Liver (tissue), 9 donors: ENCODE measurements around the gene CCDC61. TPM values are rescaled to one million over a fixed set of nuclear protein-coding genes. Genes with fewer than 3 reads are reported as not detected.

ENCODE experiments used
- DNase-seq: peaks from one replicate; pipeline ENCODE4 v3.0.0-alpha.2; 2017; ENCODE audit warnings: low spot score
- H3K27ac ChIP-seq, 2 donors: one replicate each; pipeline ENCODE4 v1.7.0; 2013; ENCODE audit warnings: inconsistent platforms in 2 of 2, low read length in 2 of 2, control low read depth in 1 of 2, low read depth in 1 of 2, mild to moderate bottlenecking in 1 of 2
- H3K27me3 ChIP-seq, 4 donors: one replicate each; pipeline versions ENCODE4 v1.6.1 to v1.7.0; 2013; ENCODE audit warnings: low read length in 3 of 4, inconsistent platforms in 1 of 4, mild to moderate bottlenecking in 1 of 4, moderate library complexity in 1 of 4; ENCODE audit not compliant: control insufficient read depth in 4 of 4, insufficient read depth in 4 of 4
- H3K36me3 ChIP-seq, 4 donors: one replicate each; pipeline versions ENCODE4 v1.6.1 to v1.7.0; 2013; ENCODE audit warnings: low read length in 3 of 4, mild to moderate bottlenecking in 3 of 4, low read depth in 1 of 4, moderate library complexity in 1 of 4; ENCODE audit not compliant: control insufficient read depth in 4 of 4, insufficient read depth in 3 of 4
- H3K4me1 ChIP-seq, 4 donors: one replicate each; pipeline versions ENCODE4 v1.6.1 to v1.7.0; 2013; ENCODE audit warnings: low read length in 3 of 4, mild to moderate bottlenecking in 3 of 4, moderate library complexity in 1 of 4; ENCODE audit not compliant: control insufficient read depth in 4 of 4, insufficient read depth in 4 of 4
- H3K4me3 ChIP-seq, 3 donors: one replicate each; pipeline versions ENCODE4 v1.6.1 to v1.7.0; 2013; ENCODE audit warnings: low read length in 3 of 3, control low read depth in 1 of 3, low read depth in 1 of 3, mild to moderate bottlenecking in 1 of 3
- H3K9ac ChIP-seq, 2 donors: one replicate each; pipeline ENCODE4 v1.7.0; 2013; ENCODE audit warnings: low read length in 2 of 2, mild to moderate bottlenecking in 2 of 2, moderate library complexity in 2 of 2, control low read depth in 1 of 2, low read depth in 1 of 2
- H3K9me3 ChIP-seq, 4 donors: one replicate each; pipeline versions ENCODE4 v1.6.1 to v1.7.0; 2013; ENCODE audit warnings: low read length in 3 of 4; ENCODE audit not compliant: control insufficient read depth in 4 of 4
- EGR1 ChIP-seq, 2 donors: IDR thresholded peaks; 2 replicates each; pipeline ENCODE4 v1.6.1; 2016 to 2018; ENCODE audit warnings: antibody characterized with exemption in 2 of 2, low read depth in 2 of 2
- FOXA2 ChIP-seq: IDR thresholded peaks from 2 replicates; pipeline ENCODE4 v1.6.1; 2016; ENCODE audit warnings: antibody characterized with exemption
- GABPA ChIP-seq, 2 donors: IDR thresholded peaks in 1 of 2; conservative IDR thresholded peaks in 1 of 2; 2 replicates each; pipeline ENCODE4 v1.6.1; 2016; ENCODE audit warnings: antibody characterized with exemption in 2 of 2, mild to moderate bottlenecking in 1 of 2, moderate library complexity in 1 of 2
- HNF4A ChIP-seq, 2 donors: conservative IDR thresholded peaks; 2 replicates each; pipeline ENCODE4 v1.6.1; 2016; ENCODE audit warnings: antibody characterized with exemption in 2 of 2, mild to moderate bottlenecking in 2 of 2
- HNF4G ChIP-seq: IDR thresholded peaks from 2 replicates; pipeline ENCODE4 v1.6.1; 2016; ENCODE audit warnings: antibody characterized with exemption
- JUND ChIP-seq, 2 donors: IDR thresholded peaks; 2 replicates each; pipeline ENCODE4 v1.6.1; 2016; ENCODE audit warnings: antibody characterized with exemption in 2 of 2
- NR2F2 ChIP-seq: IDR thresholded peaks from 2 replicates; pipeline ENCODE4 v1.6.1; 2016; ENCODE audit warnings: antibody characterized with exemption
- RAD21 ChIP-seq, 2 donors: IDR thresholded peaks; 2 replicates each; pipeline ENCODE4 v1.6.1; 2016; ENCODE audit warnings: antibody characterized with exemption in 2 of 2, mild to moderate bottlenecking in 2 of 2
- RXRA ChIP-seq, 2 donors: IDR thresholded peaks; 2 replicates each; pipeline ENCODE4 v1.6.1; 2017 to 2018; ENCODE audit warnings: antibody characterized with exemption in 2 of 2, mild to moderate bottlenecking in 1 of 2
- SP1 ChIP-seq: IDR thresholded peaks from 2 replicates; pipeline ENCODE4 v1.6.1; 2018; ENCODE audit warnings: antibody characterized with exemption, mild to moderate bottlenecking
- TAF1 ChIP-seq: conservative IDR thresholded peaks from 2 replicates; pipeline ENCODE4 v1.6.1; 2016; ENCODE audit warnings: antibody characterized with exemption, mild to moderate bottlenecking
- YY1 ChIP-seq: IDR thresholded peaks from 2 replicates; pipeline ENCODE4 v1.6.1; 2016; ENCODE audit warnings: antibody characterized with exemption, mild to moderate bottlenecking
- WGBS: extraction: QIAGEN DNeasy Blood & Tissue Kit; methylation state at CpG from one replicate; pipeline ENCODE4 v1.1.7; 2013; 5-methylcytosine and 5-hydroxymethylcytosine counted together
- polyA plus RNA-seq, 2 donors: library from polyadenylated mRNA; stranded (reverse) in 1 of 2; unstranded in 1 of 2; fragments of 200-250 nt in 1 of 2; fragments of >200 nt in 1 of 2; fragmentation: Nextera tagmentation in 1 of 2; extraction: Ambion mirVana in 1 of 2; gene quantifications; one replicate each; pipeline versions ENCODE4 v1.2.1 to v1.2.3, GENCODE V29; 2013 to 2015
- total RNA-seq, 2 donors: library from RNA; depleted of rRNA; stranded (reverse); fragments of >200 nt; gene quantifications; one replicate each; pipeline ENCODE4 v1.2.3, GENCODE V29; 2014
- TF ChIP-seq, protein P1 (sequence below): IDR thresholded peaks from 2 replicates; pipeline ENCODE4 v1.6.1; 2016; ENCODE audit warnings: antibody characterized with exemption
- TF ChIP-seq, protein P2 (sequence below): IDR thresholded peaks from 2 replicates; pipeline ENCODE4 v1.6.1; 2016; ENCODE audit warnings: antibody characterized with exemption
- TF ChIP-seq, protein P3 (sequence below): IDR thresholded peaks from 2 replicates; pipeline ENCODE4 v1.6.1; 2016; ENCODE audit warnings: antibody characterized with exemption
- TF ChIP-seq, protein P4 (sequence below): IDR thresholded peaks from 2 replicates; pipeline ENCODE4 v1.6.1; 2016; ENCODE audit warnings: antibody characterized with exemption, mild to moderate bottlenecking
- TF ChIP-seq, protein P5 (sequence below): fragments of 150-350 bp; IDR thresholded peaks from 2 replicates; pipeline ENCODE4 v1.5.1; 2017; ENCODE audit warnings: improper control_type of control experiment, low read depth, low read length; ENCODE audit not compliant: missing input control
- donor health status: healthy.
- donor health status: healthy.
- donor health status: healthy.
- donor health status: healthy.
- donor health status: healthy.

Gene CCDC61
- total and polyA plus RNA-seq, 4 donors: 1.7 to 6.3 (median 2.9) TPM

DNA sequence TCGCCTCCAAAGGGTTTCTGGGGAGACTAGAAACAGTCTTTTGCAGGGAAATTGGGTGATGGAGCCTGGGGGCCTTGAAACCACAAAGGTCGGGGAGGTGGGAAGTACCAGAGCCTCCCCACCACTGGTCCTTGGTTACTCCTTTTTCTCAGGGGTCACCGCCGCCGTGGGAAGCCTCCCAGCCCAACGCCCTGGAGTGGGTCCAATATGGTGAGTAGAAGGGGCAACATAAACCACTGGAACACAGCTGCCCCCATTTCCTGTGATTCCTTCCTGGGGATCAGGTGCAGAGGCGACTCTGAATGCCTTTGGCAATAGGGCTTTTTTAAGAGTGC lies 21.8 kb downstream of the CCDC61 start:
- no peak for DNase-seq
- 46% methylated on average over 7 of the region's 7 CpGs for WGBS
- H3K4me3 ChIP-seq: no peak overlapping the region
- H3K27ac ChIP-seq: no peak overlapping the region
- H3K27me3 ChIP-seq: no peaks in the 10 kb centered on the region
- H3K36me3 ChIP-seq: peaks cover 0 to 5% (median 0%) of the 10 kb centered on the region in 4 donors
- H3K4me1 ChIP-seq: peaks cover 8 to 24% (median 15%) of the 10 kb centered on the region in 4 donors
- TF ChIP-seq, protein P1, sequence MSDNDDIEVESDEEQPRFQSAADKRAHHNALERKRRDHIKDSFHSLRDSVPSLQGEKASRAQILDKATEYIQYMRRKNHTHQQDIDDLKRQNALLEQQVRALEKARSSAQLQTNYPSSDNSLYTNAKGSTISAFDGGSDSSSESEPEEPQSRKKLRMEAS: no peak
- no peak for TF ChIP-seq HNF4G
- no peaks in the 10 kb centered on the region for H3K9me3 ChIP-seq
- H3K9ac ChIP-seq: no peak overlapping the region

DNA sequence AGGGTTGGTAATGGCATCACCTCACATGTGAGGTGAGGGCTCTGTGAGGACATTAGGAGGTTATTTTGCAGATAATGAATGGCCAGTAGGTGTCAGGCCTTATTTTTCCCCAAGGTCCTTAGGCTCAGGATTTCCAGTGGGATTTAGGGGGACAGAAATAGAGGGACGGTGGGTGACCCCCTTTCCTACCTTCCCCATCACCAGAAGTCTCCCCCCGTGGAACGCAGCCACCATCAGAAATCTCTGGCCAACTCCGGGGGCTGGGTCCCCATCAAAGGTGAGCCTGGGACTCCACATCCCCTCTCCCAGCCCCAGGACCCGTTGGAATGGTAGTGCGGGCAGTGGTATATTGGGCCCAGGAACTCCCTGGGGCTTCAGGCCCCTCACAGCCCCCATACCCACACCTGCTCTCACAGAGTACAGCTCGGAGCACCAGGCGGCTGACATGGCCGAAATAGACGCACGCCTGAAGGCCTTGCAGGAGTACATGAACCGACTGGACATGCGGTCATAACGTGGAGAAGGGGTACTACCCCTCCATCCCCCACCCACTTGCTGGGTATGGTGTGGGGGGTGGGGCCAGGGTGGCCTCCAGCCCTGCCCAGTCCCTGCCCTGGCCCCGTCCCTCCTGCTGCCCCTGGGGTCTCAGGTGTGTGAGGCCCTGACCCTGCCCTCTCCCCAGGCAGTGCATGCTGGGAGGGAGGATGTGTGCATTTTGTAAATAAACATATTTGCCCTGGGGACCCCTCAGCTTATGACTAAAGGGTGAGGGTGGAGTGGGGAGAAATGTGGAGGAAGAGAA lies 22.8 kb downstream of the CCDC61 start:
- Histone ChIP-seq H3K27ac (no peak overlapping the region), H3K27me3 (no peaks in the 10 kb centered on the region), H3K4me1 (peaks cover 8 to 24% (median 15%) of the 10 kb centered on the region in 4 donors), H3K4me3 (no peak overlapping the region), H3K36me3 (peaks cover 0 to 5% (median 0%) of the 10 kb centered on the region in 4 donors), H3K9ac (no peak overlapping the region), H3K9me3 (no peaks in the 10 kb centered on the region)
- no peak for DNase-seq
- WGBS: 97% methylated on average over 15 of the region's 15 CpGs
- TF ChIP-seq, protein P1: no peak
- TF ChIP-seq RXRA (IDR thresholded peaks at IDR 0.05) (no peak), YY1 (no peak), HNF4A (conservative IDR thresholded peaks at IDR 0.05) (no peak), NR2F2 (no peak), EGR1 (IDR thresholded peaks at IDR 0.05; ENCODE audit: low read depth in 2 of 2) (no peak), GABPA (IDR thresholded peaks at IDR 0.05 in 1 of 2, conservative IDR thresholded peaks at IDR 0.05 in 1 of 2) (no peak), SP1 (no peak), TAF1 (no peak), JUND (IDR thresholded peaks at IDR 0.05) (no peak), RAD21 (IDR thresholded peaks at IDR 0.05) (no peak), FOXA2 (no peak)
- TF ChIP-seq, protein P2, sequence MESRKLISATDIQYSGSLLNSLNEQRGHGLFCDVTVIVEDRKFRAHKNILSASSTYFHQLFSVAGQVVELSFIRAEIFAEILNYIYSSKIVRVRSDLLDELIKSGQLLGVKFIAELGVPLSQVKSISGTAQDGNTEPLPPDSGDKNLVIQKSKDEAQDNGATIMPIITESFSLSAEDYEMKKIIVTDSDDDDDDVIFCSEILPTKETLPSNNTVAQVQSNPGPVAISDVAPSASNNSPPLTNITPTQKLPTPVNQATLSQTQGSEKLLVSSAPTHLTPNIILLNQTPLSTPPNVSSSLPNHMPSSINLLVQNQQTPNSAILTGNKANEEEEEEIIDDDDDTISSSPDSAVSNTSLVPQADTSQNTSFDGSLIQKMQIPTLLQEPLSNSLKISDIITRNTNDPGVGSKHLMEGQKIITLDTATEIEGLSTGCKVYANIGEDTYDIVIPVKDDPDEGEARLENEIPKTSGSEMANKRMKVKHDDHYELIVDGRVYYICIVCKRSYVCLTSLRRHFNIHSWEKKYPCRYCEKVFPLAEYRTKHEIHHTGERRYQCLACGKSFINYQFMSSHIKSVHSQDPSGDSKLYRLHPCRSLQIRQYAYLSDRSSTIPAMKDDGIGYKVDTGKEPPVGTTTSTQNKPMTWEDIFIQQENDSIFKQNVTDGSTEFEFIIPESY: no peak
- TF ChIP-seq, protein P3, sequence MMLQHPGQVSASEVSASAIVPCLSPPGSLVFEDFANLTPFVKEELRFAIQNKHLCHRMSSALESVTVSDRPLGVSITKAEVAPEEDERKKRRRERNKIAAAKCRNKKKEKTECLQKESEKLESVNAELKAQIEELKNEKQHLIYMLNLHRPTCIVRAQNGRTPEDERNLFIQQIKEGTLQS: no peak
- TF ChIP-seq, protein P4, sequence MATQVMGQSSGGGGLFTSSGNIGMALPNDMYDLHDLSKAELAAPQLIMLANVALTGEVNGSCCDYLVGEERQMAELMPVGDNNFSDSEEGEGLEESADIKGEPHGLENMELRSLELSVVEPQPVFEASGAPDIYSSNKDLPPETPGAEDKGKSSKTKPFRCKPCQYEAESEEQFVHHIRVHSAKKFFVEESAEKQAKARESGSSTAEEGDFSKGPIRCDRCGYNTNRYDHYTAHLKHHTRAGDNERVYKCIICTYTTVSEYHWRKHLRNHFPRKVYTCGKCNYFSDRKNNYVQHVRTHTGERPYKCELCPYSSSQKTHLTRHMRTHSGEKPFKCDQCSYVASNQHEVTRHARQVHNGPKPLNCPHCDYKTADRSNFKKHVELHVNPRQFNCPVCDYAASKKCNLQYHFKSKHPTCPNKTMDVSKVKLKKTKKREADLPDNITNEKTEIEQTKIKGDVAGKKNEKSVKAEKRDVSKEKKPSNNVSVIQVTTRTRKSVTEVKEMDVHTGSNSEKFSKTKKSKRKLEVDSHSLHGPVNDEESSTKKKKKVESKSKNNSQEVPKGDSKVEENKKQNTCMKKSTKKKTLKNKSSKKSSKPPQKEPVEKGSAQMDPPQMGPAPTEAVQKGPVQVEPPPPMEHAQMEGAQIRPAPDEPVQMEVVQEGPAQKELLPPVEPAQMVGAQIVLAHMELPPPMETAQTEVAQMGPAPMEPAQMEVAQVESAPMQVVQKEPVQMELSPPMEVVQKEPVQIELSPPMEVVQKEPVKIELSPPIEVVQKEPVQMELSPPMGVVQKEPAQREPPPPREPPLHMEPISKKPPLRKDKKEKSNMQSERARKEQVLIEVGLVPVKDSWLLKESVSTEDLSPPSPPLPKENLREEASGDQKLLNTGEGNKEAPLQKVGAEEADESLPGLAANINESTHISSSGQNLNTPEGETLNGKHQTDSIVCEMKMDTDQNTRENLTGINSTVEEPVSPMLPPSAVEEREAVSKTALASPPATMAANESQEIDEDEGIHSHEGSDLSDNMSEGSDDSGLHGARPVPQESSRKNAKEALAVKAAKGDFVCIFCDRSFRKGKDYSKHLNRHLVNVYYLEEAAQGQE: no peak
- TF ChIP-seq, protein P5, sequence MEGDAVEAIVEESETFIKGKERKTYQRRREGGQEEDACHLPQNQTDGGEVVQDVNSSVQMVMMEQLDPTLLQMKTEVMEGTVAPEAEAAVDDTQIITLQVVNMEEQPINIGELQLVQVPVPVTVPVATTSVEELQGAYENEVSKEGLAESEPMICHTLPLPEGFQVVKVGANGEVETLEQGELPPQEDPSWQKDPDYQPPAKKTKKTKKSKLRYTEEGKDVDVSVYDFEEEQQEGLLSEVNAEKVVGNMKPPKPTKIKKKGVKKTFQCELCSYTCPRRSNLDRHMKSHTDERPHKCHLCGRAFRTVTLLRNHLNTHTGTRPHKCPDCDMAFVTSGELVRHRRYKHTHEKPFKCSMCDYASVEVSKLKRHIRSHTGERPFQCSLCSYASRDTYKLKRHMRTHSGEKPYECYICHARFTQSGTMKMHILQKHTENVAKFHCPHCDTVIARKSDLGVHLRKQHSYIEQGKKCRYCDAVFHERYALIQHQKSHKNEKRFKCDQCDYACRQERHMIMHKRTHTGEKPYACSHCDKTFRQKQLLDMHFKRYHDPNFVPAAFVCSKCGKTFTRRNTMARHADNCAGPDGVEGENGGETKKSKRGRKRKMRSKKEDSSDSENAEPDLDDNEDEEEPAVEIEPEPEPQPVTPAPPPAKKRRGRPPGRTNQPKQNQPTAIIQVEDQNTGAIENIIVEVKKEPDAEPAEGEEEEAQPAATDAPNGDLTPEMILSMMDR: no peak
